Stomach (tissue), 4 donors: ENCODE data around the gene PEPD.

Experiments
- POLR2A ChIP-seq, 4 donors: fragments of 450-650 bp; IDR thresholded peaks; one replicate each; pipeline ENCODE4 v1.6.1; 2016; ENCODE audit warnings: antibody characterized with exemption in 4 of 4, control low read depth in 2 of 4, mild to moderate bottlenecking in 1 of 4, moderate library complexity in 1 of 4
- TF ChIP-seq, protein P1 (sequence below), 7 experiments: fragments of 450-650 bp in 4 of 7; fragments of 200-600 bp in 3 of 7; sonication (generic) in 3 of 7; IDR thresholded peaks; one replicate each; pipeline ENCODE4 v1.5.1; 2016 to 2019; ENCODE audit warnings: antibody characterized with exemption in 7 of 7, control low read depth in 2 of 7, mild to moderate bottlenecking in 1 of 7

DNA sequence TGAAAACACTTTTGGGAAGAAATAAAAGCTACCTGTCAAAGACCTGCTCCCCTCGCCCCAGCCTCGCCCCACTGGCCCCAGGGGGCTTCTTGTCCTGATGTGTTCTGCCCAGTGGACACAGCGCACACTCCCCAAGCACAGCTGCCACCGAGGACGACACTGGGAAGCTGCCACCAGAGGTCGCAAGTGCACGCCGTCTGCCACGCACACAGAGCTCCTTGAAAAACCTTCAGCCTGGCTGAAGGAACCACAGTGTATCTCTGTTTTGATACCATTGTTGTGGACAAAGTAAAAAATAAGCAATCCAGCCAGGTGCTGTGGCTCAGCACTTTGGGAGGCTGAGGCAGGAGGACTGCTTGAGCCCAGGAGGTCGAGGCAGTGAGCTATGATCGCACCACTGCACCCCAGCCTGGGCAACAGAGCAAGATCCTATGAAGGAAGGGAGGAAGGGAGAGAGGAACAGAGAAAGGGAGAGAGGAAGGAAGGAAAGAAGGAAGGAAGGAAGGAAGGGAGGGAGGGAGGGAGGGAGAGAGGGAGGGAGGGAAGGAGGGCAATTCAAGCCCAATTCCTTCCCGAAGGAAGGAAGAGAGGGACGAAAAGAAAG is 90.8 kb downstream of the PEPD start:
- no peak for TF ChIP-seq POLR2A (IDR thresholded peaks at IDR 0.05)
- TF ChIP-seq, protein P1, sequence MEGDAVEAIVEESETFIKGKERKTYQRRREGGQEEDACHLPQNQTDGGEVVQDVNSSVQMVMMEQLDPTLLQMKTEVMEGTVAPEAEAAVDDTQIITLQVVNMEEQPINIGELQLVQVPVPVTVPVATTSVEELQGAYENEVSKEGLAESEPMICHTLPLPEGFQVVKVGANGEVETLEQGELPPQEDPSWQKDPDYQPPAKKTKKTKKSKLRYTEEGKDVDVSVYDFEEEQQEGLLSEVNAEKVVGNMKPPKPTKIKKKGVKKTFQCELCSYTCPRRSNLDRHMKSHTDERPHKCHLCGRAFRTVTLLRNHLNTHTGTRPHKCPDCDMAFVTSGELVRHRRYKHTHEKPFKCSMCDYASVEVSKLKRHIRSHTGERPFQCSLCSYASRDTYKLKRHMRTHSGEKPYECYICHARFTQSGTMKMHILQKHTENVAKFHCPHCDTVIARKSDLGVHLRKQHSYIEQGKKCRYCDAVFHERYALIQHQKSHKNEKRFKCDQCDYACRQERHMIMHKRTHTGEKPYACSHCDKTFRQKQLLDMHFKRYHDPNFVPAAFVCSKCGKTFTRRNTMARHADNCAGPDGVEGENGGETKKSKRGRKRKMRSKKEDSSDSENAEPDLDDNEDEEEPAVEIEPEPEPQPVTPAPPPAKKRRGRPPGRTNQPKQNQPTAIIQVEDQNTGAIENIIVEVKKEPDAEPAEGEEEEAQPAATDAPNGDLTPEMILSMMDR (IDR thresholded peaks at IDR 0.05): peak in 5 of 7 experiments; percentile 57 to 75 (median 62)
